Measurements from ENCODE around the gene GRID1.

Gene GRID1

DNA sequence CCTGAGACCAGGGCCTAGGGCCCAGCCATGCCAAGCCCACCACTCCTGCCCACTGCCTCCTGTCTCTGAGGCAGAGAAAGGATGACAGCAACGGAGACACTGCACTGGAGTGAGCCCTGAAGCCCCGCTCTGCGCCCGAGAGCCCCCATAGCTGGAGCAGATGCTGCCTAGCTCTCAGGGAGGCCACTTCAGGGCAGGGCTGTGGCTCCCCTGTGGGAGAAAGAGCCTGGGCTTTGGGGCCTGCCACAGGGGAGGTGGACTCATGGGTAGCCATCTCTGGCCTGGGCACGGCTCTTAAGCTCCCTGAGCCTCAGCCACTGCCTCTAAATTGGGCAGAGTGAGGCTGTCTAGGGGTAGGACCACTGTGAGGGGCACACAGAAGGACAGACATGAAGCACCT, 214.2 kb downstream of the GRID1 start:
- TF ChIP-seq Cebpa-rat (IDR thresholded peaks at IDR 0.05), result no peak
- H3K4me1 ChIP-seq, result no peaks in the 10 kb centered on the region
- H3K9me3 ChIP-seq, result no peaks in the 10 kb centered on the region
- no peaks in the 10 kb centered on the region for H4K20me1 ChIP-seq
- H3K9ac ChIP-seq, result no peak overlapping the region
- H3K27ac ChIP-seq, result no peak overlapping the region
- no peaks in the 10 kb centered on the region for H3K27me3 ChIP-seq
- H3K4me3 ChIP-seq, result no peak overlapping the region
- no peaks in the 10 kb centered on the region for H3K36me3 ChIP-seq
- H3K4me2 ChIP-seq, result no peak overlapping the region

DNA sequence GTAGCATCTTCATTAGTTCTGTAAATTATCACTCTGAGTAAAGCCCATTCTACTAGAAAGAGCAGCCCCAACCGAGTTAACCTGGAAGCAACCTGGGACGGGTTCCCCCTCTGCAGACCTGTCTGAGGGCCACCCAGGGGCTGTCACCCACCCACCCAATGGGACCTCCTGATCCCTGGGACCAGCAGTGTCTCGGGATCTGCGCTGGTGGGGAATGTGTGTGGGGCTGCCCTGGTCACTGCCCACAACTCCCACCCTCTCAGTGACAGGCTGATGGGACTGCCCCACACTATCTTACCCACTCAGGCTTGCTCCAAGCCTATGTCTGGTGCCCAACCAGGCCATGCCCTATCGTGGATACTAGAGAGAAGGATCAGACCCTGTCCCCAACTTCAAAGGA, 215.0 kb downstream of the GRID1 start:
- Histone ChIP-seq H3K4me1 (peaks cover 4% of the 10 kb centered on the region; the same call in 1 of the 2 replicates), H3K36me3 (no peaks in the 10 kb centered on the region), H3K9me3 (no peaks in the 10 kb centered on the region), H3K27ac (no peak overlapping the region), H4K20me1 (no peaks in the 10 kb centered on the region), H3K4me2 (no peak overlapping the region), H3K9ac (no peak overlapping the region), H3K27me3 (no peaks in the 10 kb centered on the region), H3K4me3 (no peak overlapping the region)
- no peak for TF ChIP-seq Cebpa-rat (IDR thresholded peaks at IDR 0.05)

DNA sequence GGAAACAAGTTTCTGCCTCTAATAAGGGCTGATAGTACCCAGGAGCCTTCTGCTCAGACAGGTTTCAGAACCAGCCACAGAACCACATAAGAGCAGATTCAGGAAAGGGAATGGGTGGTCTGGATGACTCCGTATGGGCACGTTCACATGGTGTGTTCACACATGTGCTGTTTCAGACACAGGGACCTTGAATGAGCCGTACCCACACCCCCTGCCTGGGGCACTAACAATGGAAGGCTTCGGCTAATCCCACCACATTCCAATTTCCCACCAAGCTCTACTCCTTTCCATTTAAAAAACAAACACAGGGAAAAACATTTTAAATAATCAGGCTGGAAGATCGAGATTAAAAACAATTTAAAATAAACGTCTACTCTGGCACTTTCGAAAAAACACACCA, 217.3 kb downstream of the GRID1 start:
- Histone ChIP-seq H4K20me1 (no peaks in the 10 kb centered on the region), H3K4me2 (no peak overlapping the region), H3K4me1 (peaks cover 7% of the 10 kb centered on the region; the same call in 1 of the 2 replicates), H3K27ac (no peak overlapping the region), H3K36me3 (no peaks in the 10 kb centered on the region), H3K9me3 (no peaks in the 10 kb centered on the region), H3K9ac (no peak overlapping the region), H3K4me3 (no peak overlapping the region), H3K27me3 (no peaks in the 10 kb centered on the region)
- no peak for TF ChIP-seq Cebpa-rat (IDR thresholded peaks at IDR 0.05)

DNA sequence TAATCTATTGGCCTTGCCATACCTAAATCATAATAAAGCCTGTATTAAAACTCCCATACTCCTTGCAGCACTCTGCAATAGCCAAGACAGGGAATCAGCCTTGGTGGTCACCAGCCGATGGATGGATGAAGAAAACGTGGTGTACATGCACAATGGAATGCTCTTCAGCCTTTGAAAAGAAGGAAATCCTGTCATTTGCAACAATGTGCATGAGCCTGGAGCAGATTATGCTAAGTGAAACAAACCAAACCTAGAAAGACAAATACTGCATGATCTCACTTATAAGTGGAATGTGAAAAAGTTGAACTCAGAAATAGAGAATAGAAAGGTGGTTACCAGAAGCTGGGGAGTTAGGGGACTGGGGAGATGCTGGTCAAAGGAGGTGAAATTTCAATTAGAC, 218.5 kb downstream of the GRID1 start:
- Histone ChIP-seq H3K27me3 (no peaks in the 10 kb centered on the region), H3K9me3 (no peaks in the 10 kb centered on the region), H3K4me1 (peaks cover 7% of the 10 kb centered on the region; the same call in 1 of the 2 replicates), H3K4me3 (no peak overlapping the region), H3K4me2 (no peak overlapping the region), H4K20me1 (no peaks in the 10 kb centered on the region), H3K27ac (no peak overlapping the region), H3K36me3 (no peaks in the 10 kb centered on the region), H3K9ac (no peak overlapping the region)
- no peak for TF ChIP-seq Cebpa-rat (IDR thresholded peaks at IDR 0.05)

DNA sequence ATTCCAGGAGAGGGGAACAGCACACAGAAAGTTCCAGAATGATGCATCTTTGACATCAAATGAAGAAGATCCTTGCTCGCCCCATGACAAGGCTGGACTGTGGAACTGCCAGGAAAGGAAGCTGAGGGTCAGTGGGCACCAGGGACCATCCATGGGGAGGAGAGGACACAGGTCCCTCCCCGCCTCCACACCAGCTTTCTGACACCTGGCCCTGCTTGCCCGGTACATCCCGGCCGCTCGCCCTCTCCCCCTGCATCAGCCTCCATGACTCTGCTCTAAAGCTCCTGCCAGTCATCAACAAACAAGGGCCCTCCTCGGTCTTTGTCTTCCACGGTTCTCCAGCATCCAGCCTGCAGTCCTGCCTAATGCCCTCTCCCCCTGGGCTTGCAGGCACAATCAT, 222.3 kb downstream of the GRID1 start:
- no peak for TF ChIP-seq Cebpa-rat (IDR thresholded peaks at IDR 0.05)
- no peak overlapping the region for H3K27ac ChIP-seq
- no peaks in the 10 kb centered on the region for H4K20me1 ChIP-seq
- H3K36me3 ChIP-seq, result no peaks in the 10 kb centered on the region
- no peak overlapping the region for H3K4me2 ChIP-seq
- no peaks in the 10 kb centered on the region for H3K9me3 ChIP-seq
- peaks cover 25% of the 10 kb centered on the region for H3K4me1 ChIP-seq
- no peaks in the 10 kb centered on the region for H3K27me3 ChIP-seq
- no peak overlapping the region for H3K9ac ChIP-seq
- no peak overlapping the region for H3K4me3 ChIP-seq

DNA sequence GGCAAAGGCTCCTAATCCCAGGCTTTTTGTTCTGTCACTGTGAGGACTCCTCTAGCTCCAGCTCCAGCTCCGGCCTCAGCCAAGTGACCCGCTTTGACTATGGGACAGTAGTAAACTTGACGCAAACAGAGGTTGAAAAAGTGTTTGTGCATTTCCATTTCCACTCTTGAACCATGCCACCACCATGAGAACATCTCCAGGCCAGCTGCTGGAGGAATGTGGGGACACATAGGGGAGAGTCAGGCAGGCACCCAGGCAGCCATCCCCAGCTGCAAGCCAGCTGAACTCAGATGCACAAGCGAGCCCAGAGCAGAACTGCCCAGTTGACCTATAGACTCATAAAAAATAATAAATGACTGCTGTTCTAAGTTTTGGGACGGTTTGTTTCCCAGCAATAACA, 224.7 kb downstream of the GRID1 start:
- TF ChIP-seq Cebpa-rat (IDR thresholded peaks at IDR 0.05), result no peak
- H3K4me3 ChIP-seq, result no peak overlapping the region
- no peaks in the 10 kb centered on the region for H4K20me1 ChIP-seq
- H3K4me1 ChIP-seq, result peaks cover 24% of the 10 kb centered on the region
- H3K36me3 ChIP-seq, result no peaks in the 10 kb centered on the region
- no peak overlapping the region for H3K4me2 ChIP-seq
- no peak overlapping the region for H3K27ac ChIP-seq
- no peaks in the 10 kb centered on the region for H3K9me3 ChIP-seq
- no peaks in the 10 kb centered on the region for H3K27me3 ChIP-seq
- H3K9ac ChIP-seq, result no peak overlapping the region

DNA sequence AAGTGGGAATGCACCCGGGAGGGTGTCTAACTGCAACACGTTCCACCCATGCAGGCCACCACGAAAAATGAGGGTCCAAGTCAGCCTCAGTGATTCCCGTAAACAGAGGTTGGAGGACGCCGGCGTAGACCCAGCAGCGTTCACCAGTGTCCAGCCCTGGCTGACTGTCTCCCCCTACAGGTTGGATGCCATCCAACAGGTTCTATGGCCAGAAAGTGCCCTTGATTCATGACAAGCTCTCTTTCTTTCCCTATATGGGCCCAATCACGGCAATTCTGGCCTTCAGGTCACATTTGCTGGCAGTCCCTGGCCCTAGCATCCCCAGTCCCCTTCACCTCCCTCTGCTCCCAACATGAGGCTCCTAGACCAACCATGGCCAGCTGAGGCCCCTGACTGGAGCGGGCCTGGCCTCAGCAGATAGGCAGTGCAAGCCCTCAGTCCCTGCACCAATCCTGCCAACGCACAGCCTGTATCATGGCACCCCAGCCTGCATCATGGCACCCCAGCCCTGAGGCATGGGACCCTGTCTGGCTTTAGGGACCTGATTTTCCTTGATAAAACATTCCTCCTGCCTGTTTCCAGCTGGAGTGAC, 227.4 kb downstream of the GRID1 start:
- H3K4me1 ChIP-seq, result peaks cover 18% of the 10 kb centered on the region
- no peaks in the 10 kb centered on the region for H3K36me3 ChIP-seq
- no peak for TF ChIP-seq Cebpa-rat (IDR thresholded peaks at IDR 0.05)
- H3K27me3 ChIP-seq, result no peaks in the 10 kb centered on the region
- H4K20me1 ChIP-seq, result no peaks in the 10 kb centered on the region
- H3K9ac ChIP-seq, result no peak overlapping the region
- no peaks in the 10 kb centered on the region for H3K9me3 ChIP-seq
- no peak overlapping the region for H3K27ac ChIP-seq
- no peak overlapping the region for H3K4me3 ChIP-seq
- no peak overlapping the region for H3K4me2 ChIP-seq

DNA sequence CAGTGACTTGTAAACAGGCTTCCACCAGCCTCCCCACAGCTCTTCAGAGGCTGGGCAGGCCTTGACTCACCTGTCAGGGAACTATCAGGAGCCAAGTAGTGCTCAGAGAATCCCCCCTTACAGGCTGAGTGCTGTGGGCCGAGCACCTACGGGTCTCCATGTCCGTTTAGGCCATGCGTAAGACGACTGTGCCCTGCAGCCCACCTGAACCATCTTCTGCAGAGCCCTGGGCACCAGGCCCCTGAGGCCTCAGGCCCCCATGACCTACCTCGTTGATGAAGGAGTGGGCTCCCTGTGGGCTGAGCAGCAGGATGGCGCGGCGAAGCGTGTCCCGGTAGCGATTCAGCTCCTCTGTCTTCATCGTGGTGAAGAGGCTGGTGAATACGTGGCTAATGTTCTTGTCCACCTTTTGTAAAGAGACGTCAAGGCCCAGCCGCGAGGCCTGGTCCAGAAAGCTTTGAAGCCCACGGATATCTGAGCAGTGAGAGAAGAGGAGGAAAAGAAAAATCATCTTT, 228.0 kb downstream of the GRID1 start:
- no peak for TF ChIP-seq Cebpa-rat (IDR thresholded peaks at IDR 0.05)
- no peak overlapping the region for H3K4me2 ChIP-seq
- H4K20me1 ChIP-seq, result no peaks in the 10 kb centered on the region

DNA sequence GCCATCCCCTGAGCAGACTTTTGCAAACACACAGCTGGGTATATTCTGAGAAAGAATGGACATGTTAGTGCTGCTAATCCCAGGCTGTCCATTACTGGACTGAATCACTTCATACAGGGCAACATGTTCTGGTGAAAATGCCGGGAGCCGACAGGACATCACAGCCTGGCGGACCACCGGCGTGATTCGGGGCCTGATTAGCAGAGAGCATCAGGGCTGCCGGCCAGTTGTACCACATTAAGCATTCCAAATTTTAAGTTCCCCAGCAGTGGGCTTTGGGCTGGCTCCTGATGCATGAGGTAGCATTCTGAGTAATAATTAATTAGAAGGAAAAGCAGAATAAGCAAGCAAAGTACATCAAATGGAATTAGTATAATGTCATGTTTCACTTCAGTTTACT, 229.0 kb downstream of the GRID1 start:
- H3K9ac ChIP-seq, result no peak overlapping the region
- H3K4me1 ChIP-seq, result peaks cover 18% of the 10 kb centered on the region
- no peak overlapping the region for H3K4me3 ChIP-seq
- H3K27ac ChIP-seq, result no peak overlapping the region
- H4K20me1 ChIP-seq, result no peaks in the 10 kb centered on the region
- no peak for TF ChIP-seq Cebpa-rat (IDR thresholded peaks at IDR 0.05)
- no peak overlapping the region for H3K4me2 ChIP-seq
- H3K27me3 ChIP-seq, result no peaks in the 10 kb centered on the region
- H3K36me3 ChIP-seq, result no peaks in the 10 kb centered on the region
- no peaks in the 10 kb centered on the region for H3K9me3 ChIP-seq

More for the DNA sequence above, 228.0 kb downstream of the GRID1 start:
- Histone ChIP-seq H3K27ac (no peak overlapping the region), H3K4me3 (no peak overlapping the region), H3K4me1 (peaks cover 18% of the 10 kb centered on the region), H3K36me3 (no peaks in the 10 kb centered on the region), H3K9me3 (no peaks in the 10 kb centered on the region), H3K9ac (no peak overlapping the region), H3K27me3 (no peaks in the 10 kb centered on the region)

DNA sequence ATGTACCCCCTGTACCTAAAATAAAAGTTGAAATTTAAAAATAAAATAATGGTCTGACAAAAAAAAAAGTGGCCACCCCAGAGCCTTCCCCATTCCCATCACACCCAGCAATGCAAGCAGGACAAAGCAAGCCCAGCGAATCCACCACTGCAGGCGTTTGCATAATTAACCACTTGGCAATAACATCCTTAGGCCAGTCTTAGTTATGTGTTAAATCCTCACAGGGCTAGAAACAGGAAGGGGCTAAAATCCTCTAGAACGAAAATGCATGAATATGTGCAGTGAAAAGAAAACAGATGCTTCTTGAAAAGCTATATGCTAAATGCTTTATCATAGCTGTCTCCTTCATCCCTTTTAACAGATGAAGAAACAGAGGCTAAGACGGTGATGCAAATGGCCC, 229.7 kb downstream of the GRID1 start:
- no peaks in the 10 kb centered on the region for H3K27me3 ChIP-seq
- H3K9ac ChIP-seq, result no peak overlapping the region
- no peak overlapping the region for H3K4me2 ChIP-seq
- H3K36me3 ChIP-seq, result no peaks in the 10 kb centered on the region
- H4K20me1 ChIP-seq, result no peaks in the 10 kb centered on the region
- no peaks in the 10 kb centered on the region for H3K9me3 ChIP-seq
- no peak overlapping the region for H3K4me3 ChIP-seq
- TF ChIP-seq Cebpa-rat (IDR thresholded peaks at IDR 0.05), result no peak
- H3K4me1 ChIP-seq, result peaks cover 18% of the 10 kb centered on the region
- H3K27ac ChIP-seq, result no peak overlapping the region

DNA sequence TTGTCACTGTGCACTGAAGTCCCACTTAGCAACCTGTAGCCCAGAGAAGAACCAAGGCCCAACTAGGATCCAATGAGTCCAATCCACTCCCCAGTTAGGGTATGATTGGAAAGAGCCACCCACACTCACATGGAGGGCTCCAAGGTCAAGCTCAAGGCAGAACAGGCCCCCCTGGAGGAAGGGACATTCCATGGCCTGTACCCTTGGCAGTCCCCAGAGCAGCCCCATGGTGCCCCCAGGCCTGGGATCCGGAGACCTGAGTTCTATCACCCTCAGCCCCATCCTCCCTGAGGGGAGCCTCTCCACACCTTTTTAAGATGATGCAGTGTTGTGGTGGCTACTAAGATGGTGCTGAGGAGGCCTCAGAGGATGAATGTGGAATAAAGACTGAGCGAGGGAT, 231.4 kb downstream of the GRID1 start:
- no peaks in the 10 kb centered on the region for H4K20me1 ChIP-seq

More for the DNA sequence above, 231.4 kb downstream of the GRID1 start:
- H3K9ac ChIP-seq, result no peak overlapping the region
- no peaks in the 10 kb centered on the region for H3K36me3 ChIP-seq
- H3K4me3 ChIP-seq, result no peak overlapping the region
- no peak overlapping the region for H3K27ac ChIP-seq
- H3K4me1 ChIP-seq, result peaks cover 6% of the 10 kb centered on the region
- H3K4me2 ChIP-seq, result no peak overlapping the region
- H3K9me3 ChIP-seq, result no peaks in the 10 kb centered on the region
- no peaks in the 10 kb centered on the region for H3K27me3 ChIP-seq
- TF ChIP-seq Cebpa-rat (IDR thresholded peaks at IDR 0.05), result no peak

Data from BLaER1 (cell line).